SK-N-SH treated with all-trans-retinoic acid at 6 μM for 48 hours (cell line): ENCODE measurements around the gene ATP6V0B.

Source experiments
- ARNTL ChIP-seq: fragments of 450-650 bp; formaldehyde crosslinking; IDR thresholded peaks from 2 replicates; pipeline ENCODE4 v1.5.0; 2020; ENCODE audit warnings: low read depth, mild to moderate bottlenecking, moderate library complexity, borderline replicate concordance
- CREB5 ChIP-seq: fragments of 250-450 bp; sonication (Bioruptor Pico); IDR thresholded peaks from 2 replicates; pipeline ENCODE4 v1.5.1; 2020; ENCODE audit warnings: low read depth, mild to moderate bottlenecking, moderate library complexity
- CSDC2 ChIP-seq: fragments of 250-450 bp; sonication (Bioruptor Pico); IDR thresholded peaks from 2 replicates; pipeline ENCODE4 v1.5.0; 2020; ENCODE audit warnings: mild to moderate bottlenecking, moderate library complexity
- ESRRG ChIP-seq: fragments of 250-450 bp; sonication (Bioruptor Pico); IDR thresholded peaks from 2 replicates; pipeline ENCODE4 v1.6.1; 2021; ENCODE audit warnings: mild to moderate bottlenecking
- GLIS3 ChIP-seq: fragments of 250-450 bp; sonication (Bioruptor Pico); IDR thresholded peaks from 2 replicates; pipeline ENCODE4 v1.5.0; 2020; ENCODE audit warnings: mild to moderate bottlenecking, moderate library complexity
- PATZ1 ChIP-seq: fragments of 250-450 bp; sonication (Bioruptor Pico); IDR thresholded peaks from 2 replicates; pipeline ENCODE4 v1.8.0; 2020; ENCODE audit warnings: mild to moderate bottlenecking, moderate library complexity, borderline replicate concordance
- POU6F1 ChIP-seq: fragments of 250-450 bp; sonication (Bioruptor Pico); IDR thresholded peaks from 2 replicates; pipeline ENCODE4 v1.8.0; 2021; ENCODE audit warnings: low read depth, mild to moderate bottlenecking, moderate library complexity, borderline replicate concordance
- SNAI2 ChIP-seq: fragments of 250-450 bp; sonication (Bioruptor Pico); IDR thresholded peaks from 2 replicates; pipeline ENCODE4 v1.5.0; 2020; ENCODE audit warnings: mild to moderate bottlenecking, moderate library complexity
- TSHZ2 ChIP-seq: fragments of 250-450 bp; sonication (Bioruptor Pico); IDR thresholded peaks from 2 replicates; pipeline ENCODE4 v1.5.0; 2020; ENCODE audit warnings: mild to moderate bottlenecking, moderate library complexity
- ZC3H10 ChIP-seq: fragments of 250-450 bp; sonication (Bioruptor Pico); IDR thresholded peaks from 2 replicates; pipeline ENCODE4 v1.5.1; 2021; ENCODE audit warnings: mild to moderate bottlenecking, moderate library complexity
- ZFP3 ChIP-seq: fragments of 250-450 bp; sonication (Bioruptor Pico); IDR thresholded peaks from 2 replicates; pipeline ENCODE4 v1.5.0; 2020; ENCODE audit warnings: mild to moderate bottlenecking, moderate library complexity
- ZFP30 ChIP-seq: fragments of 450-650 bp; formaldehyde crosslinking; IDR thresholded peaks from 2 replicates; pipeline ENCODE4 v1.5.0; 2022; ENCODE audit warnings: mild to moderate bottlenecking, moderate library complexity
- ZNF565 ChIP-seq: fragments of 450-650 bp; formaldehyde crosslinking; conservative IDR thresholded peaks from 2 replicates; pipeline ENCODE4 v1.5.0; 2020; ENCODE audit warnings: low read depth, mild to moderate bottlenecking, moderate library complexity
- ZNF8 ChIP-seq: fragments of 450-650 bp; formaldehyde crosslinking; IDR thresholded peaks from 2 replicates; pipeline ENCODE4 v1.5.0; 2020; ENCODE audit warnings: mild to moderate bottlenecking, moderate library complexity

DNA sequence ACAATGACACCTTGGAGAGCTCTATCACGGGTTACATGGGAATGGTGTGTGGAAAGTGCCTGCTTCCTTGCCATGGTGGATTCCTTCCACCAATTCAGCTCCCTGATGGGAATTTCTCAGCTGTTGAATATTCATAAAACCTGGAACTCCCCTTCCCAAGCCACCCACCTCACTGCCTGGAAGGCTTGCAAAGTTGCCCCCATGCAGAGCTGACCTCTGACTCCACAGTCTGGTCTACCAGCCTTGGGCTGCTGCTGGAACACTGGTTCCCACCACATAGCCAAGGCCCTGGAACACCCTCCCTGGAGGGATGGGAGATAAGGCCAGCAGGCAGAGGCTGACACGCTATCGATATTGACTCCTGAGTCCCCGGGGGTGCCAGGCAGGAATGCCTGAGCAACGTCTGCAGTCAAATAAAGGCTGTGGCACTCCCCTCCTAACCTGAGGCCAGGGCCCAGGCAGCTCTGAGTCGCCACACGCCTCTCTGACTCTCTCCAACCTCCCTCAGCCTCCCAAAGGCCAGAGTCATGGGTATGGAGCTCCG lies 25.4 kb downstream of the ATP6V0B start:
- no peak for TF ChIP-seq CREB5 (CRISPR knock-in tag)
- no peak for TF ChIP-seq PATZ1 (CRISPR knock-in tag)
- no peak for TF ChIP-seq CSDC2 (CRISPR knock-in tag)
- TF ChIP-seq ZNF565: no peak
- TF ChIP-seq POU6F1: no peak
- no peak for TF ChIP-seq ARNTL (CRISPR knock-in tag)
- TF ChIP-seq ZFP30 (CRISPR knock-in tag): no peak
- no peak for TF ChIP-seq ESRRG (CRISPR knock-in tag)
- TF ChIP-seq ZNF8 (CRISPR knock-in tag): no peak
- no peak for TF ChIP-seq GLIS3 (CRISPR knock-in tag)
- no peak for TF ChIP-seq ZC3H10 (CRISPR knock-in tag)
- TF ChIP-seq SNAI2: no peak
- no peak for TF ChIP-seq ZFP3
- TF ChIP-seq TSHZ2 (CRISPR knock-in tag): no peak
